Right atrium auricular region (tissue), 2 donors: ENCODE data around the gene RAPGEF1. TPM values are rescaled to one million over a fixed set of nuclear protein-coding genes. Genes with fewer than 3 reads are reported as not detected.

Experiments used
- DNase-seq: peaks from one replicate; pipeline ENCODE4 v3.0.0-alpha.2; 2019; ENCODE audit warnings: low spot score
- H3K27ac ChIP-seq, 2 donors: fragments of 200-600 bp; sonication (generic); 1 replicate in 1 of 2; 2 replicates in 1 of 2; pipeline ENCODE4 v1.5.1; 2016 to 2019
- H3K27me3 ChIP-seq, 2 donors: fragments of 200-600 bp; sonication (generic); one replicate each; pipeline versions ENCODE4 v1.5.1 to v1.6.0; 2017 to 2019
- H3K36me3 ChIP-seq: fragments of 200-600 bp; sonication (generic); one replicate; pipeline ENCODE4 v1.5.1; 2016
- H3K4me1 ChIP-seq, 2 donors: fragments of 200-600 bp; sonication (generic); one replicate each; pipeline versions ENCODE4 v1.5.1 to v1.6.0; 2017 to 2019
- H3K4me3 ChIP-seq, 2 donors: fragments of 200-600 bp; sonication (generic); 1 replicate in 1 of 2; 2 replicates in 1 of 2; pipeline ENCODE4 v1.5.1; 2017 to 2019; ENCODE audit warnings: mild to moderate bottlenecking in 1 of 2, moderate library complexity in 1 of 2
- H3K9me3 ChIP-seq, 2 donors: fragments of 200-600 bp; sonication (generic); one replicate each; pipeline ENCODE4 v1.5.1; 2019
- total RNA-seq, 2 donors: library from RNA; depleted of rRNA; stranded (reverse); fragments of >200 nt; gene quantifications; one replicate each; pipeline ENCODE4 v1.1.0, GENCODE V29; 2016
- TF ChIP-seq, protein P1 (sequence below), 2 donors: fragments of 200-600 bp; sonication (generic); IDR thresholded peaks; one replicate each; pipeline ENCODE4 v1.5.1; 2019; ENCODE audit warnings: antibody characterized with exemption in 2 of 2

RAPGEF1 gene
- total RNA-seq, 2 donors from 2014 or later: 59.5 to 65.1 TPM

DNA sequence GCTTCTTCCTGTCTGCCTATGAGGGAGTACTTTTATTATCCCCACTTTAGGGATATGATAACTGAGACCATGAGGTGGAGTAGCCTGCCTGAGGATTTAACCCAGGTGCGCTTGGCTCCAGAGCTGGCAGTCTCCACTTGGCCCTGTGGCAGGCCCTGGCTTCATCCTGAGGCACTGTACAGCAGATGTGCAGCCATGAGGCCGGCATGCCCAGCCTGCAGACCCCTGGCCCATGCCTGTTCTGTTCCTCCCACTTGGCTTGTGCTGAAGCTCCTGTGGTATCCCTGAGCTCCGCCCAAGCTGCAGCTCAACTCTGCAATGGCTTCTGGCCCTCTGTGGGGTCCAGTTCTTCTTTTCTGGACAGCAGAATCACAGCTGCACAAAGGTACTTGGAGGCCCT lies 31.8 kb upstream of the RAPGEF1 start:
- Histone ChIP-seq H3K36me3 (no peaks in the 10 kb centered on the region), H3K9me3 (no peaks in the 10 kb centered on the region), H3K27me3 (no peaks in the 10 kb centered on the region), H3K4me1 (no peaks in the 10 kb centered on the region), H3K27ac (no peak overlapping the region), H3K4me3 (no peak overlapping the region)
- TF ChIP-seq, protein P1, sequence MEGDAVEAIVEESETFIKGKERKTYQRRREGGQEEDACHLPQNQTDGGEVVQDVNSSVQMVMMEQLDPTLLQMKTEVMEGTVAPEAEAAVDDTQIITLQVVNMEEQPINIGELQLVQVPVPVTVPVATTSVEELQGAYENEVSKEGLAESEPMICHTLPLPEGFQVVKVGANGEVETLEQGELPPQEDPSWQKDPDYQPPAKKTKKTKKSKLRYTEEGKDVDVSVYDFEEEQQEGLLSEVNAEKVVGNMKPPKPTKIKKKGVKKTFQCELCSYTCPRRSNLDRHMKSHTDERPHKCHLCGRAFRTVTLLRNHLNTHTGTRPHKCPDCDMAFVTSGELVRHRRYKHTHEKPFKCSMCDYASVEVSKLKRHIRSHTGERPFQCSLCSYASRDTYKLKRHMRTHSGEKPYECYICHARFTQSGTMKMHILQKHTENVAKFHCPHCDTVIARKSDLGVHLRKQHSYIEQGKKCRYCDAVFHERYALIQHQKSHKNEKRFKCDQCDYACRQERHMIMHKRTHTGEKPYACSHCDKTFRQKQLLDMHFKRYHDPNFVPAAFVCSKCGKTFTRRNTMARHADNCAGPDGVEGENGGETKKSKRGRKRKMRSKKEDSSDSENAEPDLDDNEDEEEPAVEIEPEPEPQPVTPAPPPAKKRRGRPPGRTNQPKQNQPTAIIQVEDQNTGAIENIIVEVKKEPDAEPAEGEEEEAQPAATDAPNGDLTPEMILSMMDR (IDR thresholded peaks at IDR 0.05): no peak
- DNase-seq: no peak

DNA sequence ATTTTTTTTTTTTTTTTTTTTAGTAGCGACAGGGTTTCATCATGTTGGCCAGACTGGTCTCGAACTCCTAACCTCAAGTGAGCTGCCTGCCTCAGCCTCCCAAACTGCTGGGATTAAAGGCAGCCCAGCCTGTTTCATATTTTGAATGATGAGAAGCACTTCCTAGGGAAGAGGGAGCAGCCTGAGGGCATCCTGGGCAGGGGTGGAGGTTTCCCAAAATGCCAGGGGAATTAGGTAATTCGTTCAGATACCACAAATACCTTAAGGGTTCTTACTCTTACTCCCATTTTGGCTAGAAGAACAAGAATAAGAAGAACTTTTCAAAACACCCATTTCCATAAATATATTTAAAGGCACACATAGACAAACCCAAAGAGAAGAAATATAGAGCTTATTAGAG lies 29.5 kb upstream of the RAPGEF1 start:
- no peak for DNase-seq
- TF ChIP-seq, protein P1 (IDR thresholded peaks at IDR 0.05): no peak
- Histone ChIP-seq H3K27me3 (no peaks in the 10 kb centered on the region), H3K4me3 (no peak overlapping the region), H3K36me3 (no peaks in the 10 kb centered on the region), H3K27ac (no peak overlapping the region), H3K4me1 (no peaks in the 10 kb centered on the region), H3K9me3 (no peaks in the 10 kb centered on the region)

DNA sequence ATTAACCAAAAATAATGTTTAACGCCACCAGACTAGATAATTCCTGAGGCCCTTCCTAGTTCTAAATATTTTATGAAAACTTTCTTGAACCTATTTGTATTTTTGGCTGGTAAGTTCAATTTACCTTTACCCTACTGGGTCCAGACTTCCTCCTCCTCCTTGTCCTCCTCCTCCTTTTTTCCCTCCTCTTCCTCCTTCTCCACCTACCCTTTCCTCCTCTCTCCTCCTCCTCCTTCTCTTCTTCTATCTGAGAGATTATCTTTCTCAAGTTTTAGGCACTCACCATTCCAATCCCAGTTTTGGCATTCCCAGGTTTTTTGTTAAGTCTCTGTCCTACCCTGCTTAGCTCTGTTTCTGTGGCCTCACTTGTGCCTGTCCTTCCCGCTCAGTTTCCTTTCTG lies 24.7 kb upstream of the RAPGEF1 start:
- Histone ChIP-seq H3K36me3 (no peaks in the 10 kb centered on the region), H3K9me3 (no peaks in the 10 kb centered on the region), H3K4me1 (peaks cover 0 to 6% of the 10 kb centered on the region in 2 donors), H3K4me3 (no peak overlapping the region), H3K27ac (no peak overlapping the region), H3K27me3 (no peaks in the 10 kb centered on the region)
- DNase-seq: no peak
- TF ChIP-seq, protein P1 (IDR thresholded peaks at IDR 0.05): no peak

DNA sequence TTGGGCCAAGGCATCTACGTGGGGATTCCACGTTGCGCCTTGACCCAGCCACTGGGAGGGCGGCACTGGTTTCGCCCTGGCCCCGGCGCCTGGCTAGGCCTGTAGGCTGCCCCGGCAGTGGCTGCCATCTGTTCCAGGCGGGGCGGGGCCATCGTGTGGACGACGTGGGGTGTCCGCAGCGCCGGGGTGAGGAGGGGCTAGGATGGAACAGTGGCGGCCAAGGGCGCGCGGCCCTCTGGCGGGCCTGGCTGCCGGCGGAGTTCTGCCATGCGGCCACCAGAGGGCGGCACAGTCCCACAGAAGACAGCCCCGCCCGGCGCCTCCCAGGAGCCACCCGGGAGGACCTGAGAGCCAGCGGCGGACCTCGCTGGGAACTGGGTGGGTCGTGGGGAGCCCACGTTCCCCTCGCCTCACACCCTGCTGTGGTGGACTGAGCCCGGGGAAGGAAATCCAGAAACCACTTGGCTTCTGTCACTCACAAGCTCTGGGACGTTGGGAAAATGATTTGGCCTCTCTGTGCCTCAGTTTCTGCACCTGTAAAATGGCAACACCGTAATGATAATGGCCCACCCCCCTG lies 22.6 kb upstream of the RAPGEF1 start:
- TF ChIP-seq, protein P1 (IDR thresholded peaks at IDR 0.05): peak; percentile 88 to 98
- H3K27me3 ChIP-seq: no peaks in the 10 kb centered on the region
- no peak overlapping the region for H3K27ac ChIP-seq
- peaks cover 0 to 6% of the 10 kb centered on the region in 2 donors for H3K4me1 ChIP-seq
- no peaks in the 10 kb centered on the region for H3K36me3 ChIP-seq
- H3K4me3 ChIP-seq: no peak overlapping the region
- no peaks in the 10 kb centered on the region for H3K9me3 ChIP-seq
- peak; percentile 66 for DNase-seq

DNA sequence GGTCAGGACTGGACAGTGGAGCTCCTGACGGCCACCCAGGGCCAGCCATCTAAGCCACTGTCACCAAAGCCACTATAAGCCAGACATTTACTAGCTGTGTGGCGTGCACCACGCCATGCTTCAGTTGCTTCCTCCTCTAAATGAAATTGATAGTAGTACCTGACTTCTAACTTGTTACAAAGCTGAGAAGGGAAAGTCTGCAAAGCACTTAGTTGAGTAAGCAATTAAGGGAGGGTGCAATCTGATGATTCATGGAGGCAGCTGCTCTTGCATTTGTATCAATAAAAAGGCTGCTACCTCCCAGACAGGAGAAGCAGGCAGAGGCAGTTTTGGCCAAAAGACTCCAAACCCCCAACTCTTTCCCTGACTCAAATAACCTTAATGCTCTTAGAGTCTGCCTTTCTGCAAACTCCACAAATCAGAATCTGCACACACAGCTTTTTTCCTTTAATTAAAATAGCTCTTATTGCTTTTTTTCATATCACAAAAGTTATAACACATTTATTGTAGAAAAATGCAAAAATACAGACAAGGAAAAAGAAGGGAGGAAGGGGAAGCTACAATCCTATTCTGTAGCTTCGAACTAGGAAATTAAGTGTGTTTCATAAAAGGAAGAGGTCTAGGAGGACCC lies 19.3 kb upstream of the RAPGEF1 start:
- Histone ChIP-seq H3K36me3 (no peaks in the 10 kb centered on the region), H3K9me3 (no peaks in the 10 kb centered on the region), H3K4me1 (peaks cover 0 to 6% of the 10 kb centered on the region in 2 donors), H3K27me3 (no peaks in the 10 kb centered on the region), H3K27ac (no peak overlapping the region), H3K4me3 (no peak overlapping the region)
- no peak for DNase-seq
- TF ChIP-seq, protein P1 (IDR thresholded peaks at IDR 0.05): no peak

DNA sequence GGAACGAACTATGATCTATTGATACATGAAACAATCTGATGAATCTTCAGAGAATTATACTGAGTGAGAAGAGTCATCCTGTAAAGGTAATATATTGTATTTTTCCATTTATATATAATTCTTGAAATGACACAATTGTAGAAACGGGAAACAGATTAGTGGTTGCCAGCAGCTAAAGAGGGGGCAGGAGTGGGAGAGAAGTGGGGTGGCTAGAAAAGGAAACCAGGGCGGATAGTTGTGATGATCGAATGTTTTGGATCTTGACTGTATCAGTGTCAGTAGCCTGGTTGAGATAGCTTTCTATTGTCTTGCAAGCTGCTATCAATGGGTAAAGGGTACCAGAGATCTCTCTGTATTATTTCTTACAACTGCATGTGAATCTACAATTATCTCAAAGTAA lies 17.7 kb upstream of the RAPGEF1 start:
- no peak overlapping the region for H3K4me3 ChIP-seq
- H3K36me3 ChIP-seq: no peaks in the 10 kb centered on the region
- peaks cover 0 to 4% of the 10 kb centered on the region in 2 donors for H3K4me1 ChIP-seq
- TF ChIP-seq, protein P1 (IDR thresholded peaks at IDR 0.05): no peak
- DNase-seq: no peak
- no peaks in the 10 kb centered on the region for H3K9me3 ChIP-seq
- no peaks in the 10 kb centered on the region for H3K27me3 ChIP-seq
- no peak overlapping the region for H3K27ac ChIP-seq
